ENCODE results near the gene RBM25.
"Not testable (repeated sequence)": the region's sequence is repeated elsewhere in the genome, so short reads cannot be mapped to it uniquely, and the experiment has no call there.

Gene RBM25

GRCh38 chr14:73026845-73027542, 31.3 kb upstream of the RBM25 start, which contains the start of gene ZFYVE1:
Gene ZFYVE1 (minus strand): TSS chr14:73027106. CDS start chr14:73024508, 2,598 bp downstream.
- DNase-seq (ENCODE audit: low spot score) = peak; percentile 99
- Histone ChIP-seq H3K27ac (peak within 1 kb of the TSS; percentile 82 to 90), H3K4me3 (peak within 1 kb of the TSS; percentile 85)
- TF ChIP-seq CTCF (IDR thresholded peaks at IDR 0.05) = no peak

GRCh38 chr14:73027546-73027945, 30.8 kb upstream of the RBM25 start:
- no peak overlapping the region for H3K27ac ChIP-seq
- peak overlapping the region; percentile 85 for H3K4me3 ChIP-seq
- TF ChIP-seq CTCF (IDR thresholded peaks at IDR 0.05) = no peak
- DNase-seq (ENCODE audit: low spot score) = no peak

GRCh38 chr14:73027984-73028383, 30.4 kb upstream of the RBM25 start:
- Histone ChIP-seq H3K4me3 (no peak overlapping the region), H3K27ac (no peak overlapping the region)
- no peak for TF ChIP-seq CTCF (IDR thresholded peaks at IDR 0.05)
- DNase-seq (ENCODE audit: low spot score) = no peak

GRCh38 chr14:73036706-73037450, 21.5 kb upstream of the RBM25 start:
- DNase-seq (ENCODE audit: low spot score); H3K4me3 ChIP-seq; H3K27ac ChIP-seq: not testable (repeated sequence)

- no peak for TF ChIP-seq CTCF (IDR thresholded peaks at IDR 0.05)
- Histone ChIP-seq H3K27ac (no peak overlapping the region), H3K4me3 (no peak overlapping the region)
- no peak for DNase-seq (ENCODE audit: low spot score)
These were observed 10.5 kb upstream of the RBM25 start for GRCh38 chr14:73047808-73048207.

GRCh38 chr14:73049428-73049827, 8.9 kb upstream of the RBM25 start:
- TF ChIP-seq CTCF (IDR thresholded peaks at IDR 0.05) = no peak
- no peak overlapping the region for H3K27ac ChIP-seq
- DNase-seq (ENCODE audit: low spot score) = no peak
- no peak overlapping the region for H3K4me3 ChIP-seq

GRCh38 chr14:73055251-73055650, 3.1 kb upstream of the RBM25 start:
- no peak for TF ChIP-seq CTCF (IDR thresholded peaks at IDR 0.05)
- DNase-seq (ENCODE audit: low spot score) = no peak
- no peak overlapping the region for H3K4me3 ChIP-seq

More at GRCh38 chr14:73055251-73055650, 3.1 kb upstream of the RBM25 start:
- no peak overlapping the region for H3K27ac ChIP-seq
